Activated CD8-positive, alpha-beta memory T cell treated with anti-CD3 and anti-CD28 coated beads, Interleukin-2, amount 50 U/mL, for 24 hours (primary cell): ENCODE measurements around the gene EXOC6B.

Experiments
- DNase-seq: peaks from one replicate; pipeline ENCODE4 v3.0.0-alpha.2; 2020; ENCODE audit errors: extremely low read depth

The EXOC6B gene

GRCh38 chr2:72789241-72789640 is 36.6 kb downstream of the EXOC6B start:
- DNase-seq, result no peak

DNA sequence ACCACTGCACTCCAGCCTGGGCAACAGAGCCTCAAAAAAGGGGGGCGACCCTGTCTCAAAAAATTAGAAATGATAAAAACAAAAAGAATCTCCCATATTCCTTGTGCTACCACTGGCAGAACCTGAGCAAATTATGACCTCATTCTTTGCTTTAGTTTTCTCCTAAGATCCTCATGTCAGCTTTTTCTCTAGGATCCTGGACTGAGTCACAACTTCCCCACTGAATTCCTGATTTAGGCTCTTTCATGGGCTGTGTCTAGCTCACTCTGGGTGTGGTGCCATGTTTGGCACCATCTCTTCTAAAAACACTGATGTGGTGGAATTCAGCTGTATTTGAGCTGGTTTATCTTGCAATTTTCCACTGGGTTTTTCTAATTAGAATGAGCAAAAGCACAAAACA is 37.1 kb downstream of the EXOC6B start:
- no peak for DNase-seq

DNA sequence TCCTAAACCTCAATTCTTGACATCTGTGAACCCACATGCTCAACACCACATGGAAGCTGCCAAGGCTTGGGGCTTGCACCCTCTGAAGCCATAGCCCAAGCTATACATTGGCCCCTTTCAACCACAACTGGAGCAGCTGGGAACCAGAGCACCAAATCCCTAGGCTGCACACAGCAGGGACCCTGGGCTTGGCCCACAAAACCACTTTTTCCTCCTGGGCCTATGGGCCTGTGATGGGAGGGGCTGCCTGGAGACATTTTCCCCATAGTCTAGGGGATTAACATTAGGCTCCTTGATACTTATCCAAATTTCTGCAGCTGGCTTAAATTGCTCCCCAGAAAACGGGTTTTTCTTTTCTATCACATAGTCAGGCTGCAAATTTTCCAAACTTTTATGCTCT is 40.3 kb downstream of the EXOC6B start:
- no peak for DNase-seq

- no peak for DNase-seq
These were observed 43.3 kb downstream of the EXOC6B start for GRCh38 chr2:72782520-72782919.

- no peak for DNase-seq
These were observed 44.4 kb downstream of the EXOC6B start for GRCh38 chr2:72781480-72781879.

DNA sequence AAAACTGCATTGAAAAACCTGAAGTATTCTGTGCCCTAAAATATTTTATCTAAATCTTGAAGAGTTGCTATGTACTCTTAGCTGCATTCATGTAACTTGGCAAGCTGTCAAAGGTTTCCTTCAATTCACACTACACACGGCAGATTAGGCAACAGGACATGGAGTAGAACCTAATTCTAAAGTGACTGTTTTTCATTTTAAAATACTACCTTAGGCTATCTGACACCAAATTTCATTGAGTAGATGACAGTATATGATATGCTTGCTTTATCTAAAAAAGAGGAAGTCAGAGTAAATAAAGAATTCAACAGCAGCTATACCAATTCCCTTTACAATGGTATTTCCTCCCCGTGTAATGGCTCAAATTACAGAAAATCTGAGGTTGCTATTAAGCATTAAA is 45.4 kb downstream of the EXOC6B start:
- no peak for DNase-seq

GRCh38 chr2:72779495-72779894 is 46.3 kb downstream of the EXOC6B start:
- DNase-seq, result no peak

DNA sequence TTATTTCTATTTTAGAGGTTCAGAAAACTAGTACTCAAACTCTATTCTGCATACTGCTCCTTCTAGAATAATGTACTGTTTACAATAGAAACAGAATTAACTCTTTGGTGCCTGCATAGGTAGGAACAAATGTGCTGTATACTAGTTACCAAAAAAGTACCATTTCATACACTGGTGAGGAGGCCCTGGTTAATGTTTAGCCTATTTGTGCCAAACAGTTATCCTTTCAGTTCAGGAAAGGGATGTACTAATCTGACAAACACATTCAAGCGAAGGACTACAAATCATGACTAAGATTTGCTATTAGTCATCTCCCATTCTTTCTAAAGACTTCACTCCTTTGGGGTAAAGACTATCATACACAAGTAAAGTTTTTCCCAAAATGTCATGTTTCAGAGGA is 47.4 kb downstream of the EXOC6B start:
- DNase-seq, result no peak

GRCh38 chr2:72770879-72771461 is 54.9 kb downstream of the EXOC6B start:
- DNase-seq, result no peak

DNA sequence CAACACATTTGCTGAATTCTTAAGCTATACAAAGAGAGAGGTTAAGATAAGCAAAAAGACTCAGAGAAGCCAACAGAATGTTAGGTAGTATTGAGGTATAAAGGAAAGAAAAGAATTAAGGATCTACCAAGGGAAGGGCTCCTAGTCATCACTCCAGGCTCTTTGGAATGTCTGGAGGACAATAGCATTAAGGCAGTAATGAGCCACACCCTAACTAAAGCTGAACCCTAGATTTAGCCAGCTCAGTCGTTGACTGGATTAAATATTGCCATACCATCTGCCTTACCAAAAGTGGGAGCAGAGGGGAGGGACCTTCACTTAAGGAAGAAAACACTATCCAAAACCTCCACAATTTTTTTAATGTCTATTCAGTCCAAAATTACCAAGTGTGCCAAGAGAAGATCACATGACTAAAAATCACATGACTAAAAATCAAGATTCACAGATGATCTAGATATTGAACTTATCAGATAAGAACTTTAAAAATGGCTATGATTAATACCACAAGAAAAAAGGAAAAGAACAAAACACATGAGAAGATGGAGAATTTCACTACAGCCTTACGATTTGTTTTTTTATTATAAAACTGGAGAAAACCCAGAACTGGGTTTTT is 59.7 kb downstream of the EXOC6B start:
- DNase-seq, result no peak

DNA sequence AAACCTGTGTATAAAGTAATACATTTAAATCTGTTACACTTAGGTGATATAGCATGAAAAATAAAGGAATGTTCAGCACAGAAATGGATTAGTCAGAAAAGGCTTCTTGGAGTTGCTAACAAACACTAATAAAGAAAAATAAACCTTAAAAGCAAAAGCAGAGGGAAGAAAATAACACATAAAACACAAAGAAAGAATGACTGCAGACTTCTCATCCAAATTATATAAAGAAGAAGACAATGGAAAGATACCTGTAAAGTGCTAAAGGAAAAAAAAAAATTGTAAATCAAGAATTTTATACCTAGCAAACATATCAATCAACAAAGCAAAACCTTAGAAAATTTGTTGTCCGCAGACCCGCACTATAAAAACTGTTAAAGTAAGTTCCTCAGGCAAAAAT is 63.6 kb downstream of the EXOC6B start:
- no peak for DNase-seq

DNA sequence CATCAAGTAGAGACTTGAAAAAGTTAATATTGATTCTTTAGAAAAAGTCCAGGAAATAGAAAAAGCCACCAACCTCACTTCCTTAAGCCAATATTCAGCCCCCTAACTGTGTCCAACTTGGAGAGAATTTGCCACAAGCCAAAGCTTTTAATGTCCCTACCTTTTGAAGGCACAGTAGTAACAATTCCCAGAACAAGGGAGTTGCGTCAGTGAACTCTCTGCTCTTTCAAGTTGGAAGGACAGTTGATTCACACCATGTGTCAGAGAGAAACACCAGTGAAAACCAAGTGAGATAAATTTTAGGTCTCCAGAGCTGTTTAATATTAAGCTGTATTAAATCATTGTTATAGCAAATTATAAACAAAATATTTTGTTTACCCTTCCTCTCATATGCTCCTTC is 66.1 kb downstream of the EXOC6B start:
- no peak for DNase-seq

GRCh38 chr2:72757177-72757775 is 68.6 kb downstream of the EXOC6B start:
- no peak for DNase-seq

DNA sequence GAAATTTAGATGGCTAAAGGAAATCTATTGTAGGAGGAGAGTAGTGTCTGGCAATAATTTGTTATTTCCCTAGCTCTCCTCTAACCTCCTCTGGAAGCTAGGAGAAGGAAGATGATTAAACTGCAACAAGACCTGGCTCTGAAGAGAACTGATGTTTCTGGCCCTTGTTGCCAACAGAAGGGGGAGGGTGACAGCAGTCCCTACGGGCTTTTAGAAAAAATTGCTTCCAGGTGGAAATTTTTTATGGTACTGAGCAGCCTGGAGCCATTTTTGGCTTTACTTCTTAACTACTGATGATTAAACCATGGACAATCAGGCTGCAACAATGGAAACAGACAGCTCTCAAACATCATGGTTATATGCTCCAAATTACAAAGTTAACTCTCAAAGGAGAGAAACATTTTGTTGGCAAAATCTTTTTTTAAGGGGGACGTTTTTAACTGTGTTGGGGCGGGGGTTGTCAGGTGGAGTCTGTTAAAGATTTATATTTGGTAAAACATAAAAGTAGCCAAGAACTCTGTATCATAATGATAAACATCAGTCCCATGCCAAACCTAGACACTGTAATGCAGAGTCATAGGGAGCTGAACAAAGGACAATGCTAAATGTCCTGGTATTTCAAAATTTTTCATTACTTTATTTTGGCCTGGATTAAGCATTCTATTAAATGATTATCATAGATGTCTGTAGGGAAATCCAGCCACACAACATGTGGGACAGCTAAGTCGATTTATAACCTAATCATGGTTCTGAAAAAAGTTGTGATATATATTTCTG is 70.0 kb downstream of the EXOC6B start:
- no peak for DNase-seq

DNA sequence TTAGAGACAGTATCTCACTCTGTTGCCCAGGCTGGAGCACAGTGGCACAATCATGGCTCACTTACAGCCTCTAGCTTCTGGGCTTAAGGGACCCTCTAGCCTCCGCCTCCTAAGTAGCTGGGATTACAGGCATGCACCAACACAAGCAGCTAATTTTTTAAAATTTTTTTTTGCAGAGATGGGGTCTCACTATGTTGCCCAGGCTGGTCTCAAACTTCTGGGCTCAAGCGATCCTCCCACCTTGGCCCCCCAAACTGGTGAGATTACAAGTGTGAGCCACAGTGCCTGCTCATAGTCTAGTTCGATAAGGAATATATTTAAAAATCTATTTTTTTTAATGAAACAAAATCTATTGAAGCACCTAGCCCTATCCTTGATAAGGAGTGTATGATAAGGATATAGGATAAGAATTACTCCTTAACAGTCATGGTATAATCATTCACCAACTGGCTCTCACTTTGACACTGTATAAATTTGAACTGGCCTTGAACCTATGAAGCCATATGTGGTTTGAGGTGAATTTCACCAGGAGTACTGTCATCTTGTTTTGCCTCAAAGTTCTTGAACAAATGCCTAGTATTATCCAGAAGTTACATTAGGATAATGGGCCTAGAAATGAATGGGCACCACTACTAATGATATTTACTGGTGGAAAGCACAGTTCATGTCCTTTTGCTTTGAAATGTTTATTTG is 71.1 kb downstream of the EXOC6B start:
- no peak for DNase-seq

GRCh38 chr2:72750977-72751639 is 74.7 kb downstream of the EXOC6B start:
- no peak for DNase-seq

DNA sequence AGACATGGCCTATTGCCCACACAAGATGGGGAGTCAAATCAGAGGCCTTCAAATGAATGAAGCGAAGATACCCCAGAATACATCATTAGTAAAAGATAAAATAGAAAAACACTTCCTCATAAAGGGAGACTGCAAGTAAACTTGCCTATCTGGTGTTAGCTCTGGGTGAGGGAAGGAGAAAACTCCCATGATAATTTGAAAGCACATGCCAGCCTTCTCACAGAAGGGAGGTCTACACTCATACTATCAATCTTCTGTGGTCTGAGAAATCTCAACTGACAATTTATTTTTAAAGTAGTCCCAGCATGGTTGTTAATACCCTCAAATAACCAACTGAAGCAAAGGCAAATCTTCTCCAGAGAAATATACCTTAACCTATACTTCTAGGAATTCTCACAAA is 75.4 kb downstream of the EXOC6B start:
- no peak for DNase-seq

DNA sequence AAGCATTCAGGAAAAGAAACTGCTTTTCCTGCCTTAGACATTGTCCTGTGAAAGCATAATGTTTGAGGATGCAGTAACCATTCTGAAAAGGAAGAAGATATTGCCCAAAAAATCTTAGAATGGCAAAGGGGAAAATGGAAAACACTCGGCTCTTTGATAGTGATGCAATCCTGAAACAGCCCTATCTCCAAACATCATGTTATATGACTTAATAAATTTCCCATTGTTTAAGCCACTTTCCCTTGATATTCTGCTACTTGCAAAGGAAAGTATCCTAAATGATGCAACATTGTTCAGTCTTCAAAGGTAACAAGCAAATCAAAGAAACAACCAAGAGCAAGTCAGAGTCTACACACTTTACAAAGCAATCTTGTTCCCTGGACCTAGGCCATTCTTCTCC is 78.5 kb downstream of the EXOC6B start:
- no peak for DNase-seq

- no peak for DNase-seq
These were observed 80.0 kb downstream of the EXOC6B start for GRCh38 chr2:72745679-72746368.

DNA sequence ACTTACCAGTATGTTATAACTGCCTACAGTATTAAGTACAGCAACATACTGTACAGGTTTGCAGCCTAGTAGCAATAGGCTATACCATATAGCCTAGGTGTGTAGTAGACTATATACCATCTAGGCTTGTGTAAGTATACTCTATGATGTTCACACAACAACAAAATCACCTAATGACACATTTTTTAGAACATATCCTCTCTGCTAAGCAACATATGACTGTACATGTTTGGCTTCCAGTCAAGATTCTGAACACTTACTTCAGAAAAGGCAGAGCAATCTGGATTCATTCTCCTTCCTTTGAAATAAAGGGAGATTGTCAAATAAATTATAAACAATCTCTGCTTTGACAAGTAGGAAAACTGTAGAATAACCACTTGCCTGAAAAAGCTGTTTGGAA is 81.8 kb downstream of the EXOC6B start:
- DNase-seq, result no peak

DNA sequence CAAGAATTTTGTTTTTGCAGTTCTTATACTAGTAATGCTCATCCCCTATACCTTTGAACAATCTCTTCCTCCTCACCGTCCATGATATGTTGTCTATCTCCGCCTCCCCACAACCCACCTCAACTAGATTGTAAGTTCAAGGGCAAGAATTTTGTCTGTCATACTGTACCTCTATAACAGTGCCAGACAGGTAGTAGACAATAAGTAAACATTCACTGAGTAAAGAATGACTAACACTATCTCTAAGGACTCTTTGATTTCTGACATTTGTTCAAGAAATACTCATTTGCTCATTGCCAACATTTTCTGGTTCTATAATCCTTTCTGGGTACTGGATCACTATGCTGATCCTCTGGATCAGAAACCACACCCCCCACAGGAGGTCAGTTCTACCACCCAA is 82.4 kb downstream of the EXOC6B start:
- no peak for DNase-seq
